ENCODE measurements around the gene SNRK. TPM values are rescaled to one million over a fixed set of nuclear protein-coding genes. Genes with fewer than 3 reads are reported as not detected.

SNRK gene
- total RNA-seq, 1 experiment from 2014 or later: 12.0 TPM

DNA sequence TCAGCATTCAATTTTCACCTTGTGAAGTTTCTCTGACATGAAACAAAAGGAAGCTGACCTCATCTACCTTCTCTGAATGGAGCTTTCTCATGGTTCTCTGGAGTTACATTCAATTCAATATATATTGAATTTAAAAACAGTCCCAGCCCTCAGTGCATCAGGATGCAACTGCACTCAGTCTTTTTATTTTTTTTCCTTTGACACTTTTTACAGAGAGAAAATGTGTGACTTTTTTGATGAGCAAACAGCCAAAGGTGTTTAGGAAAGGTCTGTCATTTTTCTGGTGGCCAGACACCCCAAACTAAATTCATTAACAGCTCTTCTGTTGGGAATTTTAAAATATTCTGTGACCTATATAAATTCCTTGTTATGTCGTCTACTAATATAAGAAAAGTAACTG is 19.3 kb upstream of the SNRK start:
- Mint-ChIP-seq H3K4me1 (no peaks in the 10 kb centered on the region), H3K9me3 (no peaks in the 10 kb centered on the region), H3K4me3 (no peak overlapping the region), H3K27ac (no peak overlapping the region), H3K36me3 (ENCODE audit: insufficient read depth in 1 of 3, low read depth in 3 of 3) (no peaks in the 10 kb centered on the region), H3K27me3 (ENCODE audit: low read depth) (no peaks in the 10 kb centered on the region; the same call in 1 of the 2 replicates)
- Histone ChIP-seq H2BK12ac (ENCODE audit: insufficient read length, low read depth, low read length) (no peak overlapping the region), H2BK20ac (ENCODE audit: low read depth, low read length, poor library complexity, severe bottlenecking) (no peak overlapping the region), H2AFZ (ENCODE audit: low read length) (no peak overlapping the region), H3K9me3 (ENCODE audit: control insufficient read depth, low read depth, low read length) (no peaks in the 10 kb centered on the region), H3K23me2 (ENCODE audit: insufficient read length, low read depth, low read length, poor library complexity, severe bottlenecking) (no peaks in the 10 kb centered on the region), H3K14ac (ENCODE audit: insufficient read depth, low read length) (no peak overlapping the region), H3K9ac (ENCODE audit: extremely low read depth, insufficient read length, low read length) (no peak overlapping the region), H2BK120ac (ENCODE audit: low read depth, low read length, poor library complexity, severe bottlenecking) (no peak overlapping the region), H2AK5ac (ENCODE audit: insufficient read length, low read length) (no peak overlapping the region), H4K91ac (ENCODE audit: insufficient read length, low read depth, low read length) (no peak overlapping the region), H3K79me1 (ENCODE audit: insufficient read depth, low read depth, low read length, poor library complexity, severe bottlenecking) (no peaks in the 10 kb centered on the region), H3T11ph (ENCODE audit: low read length) (no peak overlapping the region), H3K27ac (ENCODE audit: insufficient read length, low read depth, low read length) (no peak overlapping the region), H3K23ac (ENCODE audit: insufficient read length, low read depth, low read length) (no peak overlapping the region), H3K4me2 (ENCODE audit: insufficient read depth, insufficient read length, low read length) (no peak overlapping the region), H3K27me3 (ENCODE audit: insufficient read depth, low read length) (no peaks in the 10 kb centered on the region; the same call in 1 of the 2 replicates), H3K18ac (ENCODE audit: insufficient read length, low read depth, low read length) (no peak overlapping the region), H4K5ac (ENCODE audit: insufficient read length, low read depth, low read length) (no peak overlapping the region), H4K8ac (replicated peaks; ENCODE audit: insufficient read length, low read depth, low read length) (no peak overlapping the region), H2BK15ac (ENCODE audit: low read depth, low read length) (no peak overlapping the region), H3K4ac (ENCODE audit: low read depth, low read length) (no peak overlapping the region), H3K56ac (ENCODE audit: insufficient read length, low read depth, low read length) (no peak overlapping the region), H3K79me2 (ENCODE audit: insufficient read depth, low read length) (no peaks in the 10 kb centered on the region), H4K20me1 (ENCODE audit: control insufficient read depth, insufficient read depth, insufficient read length) (no peaks in the 10 kb centered on the region), H2BK5ac (ENCODE audit: insufficient read length, low read length) (no peak overlapping the region), H3K4me1 (ENCODE audit: insufficient read depth, low read length) (no peaks in the 10 kb centered on the region)
- WGBS (ENCODE audit: extremely low coverage, insufficient read length, low lambda C conversion rate): no CpG with 5 or more reads among the region's 1 CpG
- TF ChIP-seq, protein P1, sequence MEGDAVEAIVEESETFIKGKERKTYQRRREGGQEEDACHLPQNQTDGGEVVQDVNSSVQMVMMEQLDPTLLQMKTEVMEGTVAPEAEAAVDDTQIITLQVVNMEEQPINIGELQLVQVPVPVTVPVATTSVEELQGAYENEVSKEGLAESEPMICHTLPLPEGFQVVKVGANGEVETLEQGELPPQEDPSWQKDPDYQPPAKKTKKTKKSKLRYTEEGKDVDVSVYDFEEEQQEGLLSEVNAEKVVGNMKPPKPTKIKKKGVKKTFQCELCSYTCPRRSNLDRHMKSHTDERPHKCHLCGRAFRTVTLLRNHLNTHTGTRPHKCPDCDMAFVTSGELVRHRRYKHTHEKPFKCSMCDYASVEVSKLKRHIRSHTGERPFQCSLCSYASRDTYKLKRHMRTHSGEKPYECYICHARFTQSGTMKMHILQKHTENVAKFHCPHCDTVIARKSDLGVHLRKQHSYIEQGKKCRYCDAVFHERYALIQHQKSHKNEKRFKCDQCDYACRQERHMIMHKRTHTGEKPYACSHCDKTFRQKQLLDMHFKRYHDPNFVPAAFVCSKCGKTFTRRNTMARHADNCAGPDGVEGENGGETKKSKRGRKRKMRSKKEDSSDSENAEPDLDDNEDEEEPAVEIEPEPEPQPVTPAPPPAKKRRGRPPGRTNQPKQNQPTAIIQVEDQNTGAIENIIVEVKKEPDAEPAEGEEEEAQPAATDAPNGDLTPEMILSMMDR (conservative IDR thresholded peaks at IDR 0.05): no peak
- no peak for DNase-seq
